Panc1 (cell line): ENCODE results near the gene VSX2. TPM values are rescaled to one million over a fixed set of nuclear protein-coding genes. Genes with fewer than 3 reads are reported as not detected.

ENCODE experiments used
- ATAC-seq: fragments of 200-7000 bp; cut with Tn5 transposase; 2 replicates; pipeline ENCODE4 v1.9.1; 2020; ENCODE audit warnings: mild to moderate bottlenecking, moderate library complexity
- BruUV-seq: library from RNA; stranded (reverse); fragments of 400-500 nt; replicated peaks from 2 replicates; lab custom pipeline; 2021; lab: Mats Ljungman, UMichigan
- CTCF ChIA-PET: fragments of 300-600 bp; sonication (Branson Sonifier 250); formaldehyde crosslinking; loops from one replicate; lab custom pipeline; 2022; ENCODE audit warnings: antibody characterized with exemption; lab: Charles Lee
- POLR2A ChIA-PET: fragments of 300-600 bp; sonication (Branson Sonifier 250); formaldehyde crosslinking; loops from one replicate; lab custom pipeline; 2022; ENCODE audit warnings: antibody characterized with exemption; lab: Charles Lee
- DNase-seq: peaks from one replicate; pipeline ENCODE4 v3.0.0-alpha.2; 2010; ENCODE audit warnings: low read depth, low spot score
- H3K27ac ChIP-seq: 2 replicates; pipeline ENCODE4 v1.5.1; 2011; ENCODE audit warnings: mild to moderate bottlenecking, low read length, inconsistent platforms
- H3K27me3 ChIP-seq: fragments of 200-500 bp; sonication (Bioruptor generic); 2 replicates; pipeline ENCODE4 v1.6.0; 2014; ENCODE audit warnings: low read length, inconsistent platforms; ENCODE audit not compliant: control insufficient read depth, insufficient read depth
- H3K36me3 ChIP-seq: fragments of 200-500 bp; sonication (Bioruptor generic); 2 replicates; pipeline ENCODE4 v1.5.1; 2014; ENCODE audit warnings: inconsistent platforms, mild to moderate bottlenecking, low read length, moderate library complexity; ENCODE audit not compliant: control insufficient read depth, insufficient read depth
- H3K4me1 ChIP-seq: 2 replicates; pipeline ENCODE4 v1.5.1; 2011; ENCODE audit warnings: inconsistent platforms, mild to moderate bottlenecking, low read length, moderate library complexity; ENCODE audit not compliant: control insufficient read depth, insufficient read depth
- H3K4me3 ChIP-seq, 2 experiments: 2 replicates each; pipeline ENCODE4 v1.5.1; 2011 to 2012; ENCODE audit warnings: low read depth in 2 of 2, low read length in 2 of 2, mild to moderate bottlenecking in 2 of 2, inconsistent platforms in 1 of 2, moderate library complexity in 1 of 2
- H3K9me3 ChIP-seq: fragments of 200-500 bp; sonication (Bioruptor generic); 2 replicates; pipeline ENCODE4 v1.5.1; 2014; ENCODE audit warnings: low read depth, mild to moderate bottlenecking, inconsistent platforms, low read length, moderate library complexity; ENCODE audit not compliant: control insufficient read depth, insufficient read depth
- CTCF ChIP-seq: fragments of 450-650 bp; IDR thresholded peaks from 2 replicates; pipeline ENCODE4 v1.5.1; 2017; ENCODE audit warnings: mild to moderate bottlenecking
- POLR2AphosphoS5 ChIP-seq: IDR thresholded peaks from 2 replicates; pipeline ENCODE4 v1.6.1; 2012; ENCODE audit warnings: mild to moderate bottlenecking, low read depth, low read length, moderate library complexity
- REST ChIP-seq, 2 experiments: IDR thresholded peaks; 2 replicates each; pipeline ENCODE4 v1.6.1; 2011 to 2012; ENCODE audit warnings: low read depth in 2 of 2, control low read depth in 1 of 2, low read length in 1 of 2, mild to moderate bottlenecking in 1 of 2, moderate library complexity in 1 of 2; ENCODE audit not compliant: insufficient read depth in 1 of 2
- SIN3A ChIP-seq: IDR thresholded peaks from 2 replicates; pipeline ENCODE4 v1.6.1; 2012; ENCODE audit warnings: low read depth, mild to moderate bottlenecking, low read length, moderate library complexity, borderline replicate concordance; ENCODE audit not compliant: insufficient read depth
- TCF7L2 ChIP-seq: IDR thresholded peaks from 2 replicates; pipeline ENCODE4 v1.6.1; 2011; ENCODE audit warnings: mild to moderate bottlenecking, low read depth, low read length, inconsistent platforms
- in situ Hi-C: cut with HindIII; loops from 2 replicates; pipeline ENCODE4 v1.10.0; 2016; ENCODE audit warnings: low sequenced_read_pairs, low pct_unique_long_range_greater_than_20kb
- intact Hi-C: fragments of 100-400 bp; cut with micrococcal nuclease; formaldehyde crosslinking; loops from one replicate; pipeline ENCODE4 v1.10.0; 2022; ENCODE audit not compliant: unreplicated experiment
- total RNA-seq: library from RNA; stranded (reverse); gene quantifications from one replicate; pipeline ENCODE4 v1.2.1, GENCODE V29; 2021; ENCODE audit not compliant: unreplicated experiment

VSX2 gene
- total RNA-seq, 1 experiment from 2014 or later: not detected

DNA sequence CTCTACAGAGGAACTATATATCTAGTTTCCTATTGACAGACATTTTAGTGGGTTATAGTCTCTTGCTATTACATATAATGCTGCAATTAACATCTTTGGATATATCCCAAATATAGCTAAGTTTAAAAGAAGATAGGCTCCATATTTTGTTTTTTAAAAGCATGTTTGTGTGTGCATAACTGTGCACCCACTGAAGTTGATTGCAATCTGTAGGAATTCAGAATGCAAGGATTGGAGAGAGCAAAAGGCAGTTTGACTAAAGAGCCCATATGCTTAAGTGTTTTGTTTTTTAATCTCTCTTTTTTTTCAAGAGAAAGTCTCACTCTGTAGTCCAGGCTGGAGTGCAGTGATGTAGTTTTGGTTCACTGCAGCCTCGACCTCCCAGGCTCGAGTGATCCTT lies 72.9 kb downstream of the VSX2 start:
- DNase-seq: no peak
- Histone ChIP-seq H3K27me3 (no peaks in the 10 kb centered on the region), H3K36me3 (no peaks in the 10 kb centered on the region), H3K27ac (no peak overlapping the region), H3K4me1 (no peaks in the 10 kb centered on the region), H3K4me3 (no peak overlapping the region), H3K9me3 (no peaks in the 10 kb centered on the region)
- no peak for ATAC-seq
- in situ Hi-C loops: no loop called here
- TF ChIP-seq REST (IDR thresholded peaks at IDR 0.05; ENCODE audit: insufficient read depth in 1 of 2, low read depth in 2 of 2, low read length in 1 of 2): no peak
- no peak for TF ChIP-seq CTCF
- no peak for TF ChIP-seq SIN3A
- TF ChIP-seq POLR2AphosphoS5: no peak
- TF ChIP-seq TCF7L2: no peak
- intact Hi-C loops: no loop called here
- CTCF ChIA-PET: interaction anchor here (0.7 kb wide), 1 partner anchor 38 kb away, joined by 6 read pairs; no protein-coding TSS in a partner anchor
- no TSS peak for BruUV-seq
- POLR2A ChIA-PET: interaction anchor here (0.7 kb wide), 1 partner anchor 32 kb away, joined by 5 read pairs; no protein-coding TSS in a partner anchor

Other genes with a start within 250 kb of the VSX2 start
- gene ENTPD5, start 220.2 kb upstream of the VSX2 start, total RNA-seq: 13.0 TPM
- 1.9 TPM for gene BBOF1, start 220.1 kb upstream of the VSX2 start, total RNA-seq
- 2.1 TPM for gene ALDH6A1, start 155.0 kb upstream of the VSX2 start, total RNA-seq
- gene LIN52, start 154.5 kb upstream of the VSX2 start, total RNA-seq: 6.7 TPM
- 24.4 TPM for gene ABCD4, start 63.5 kb downstream of the VSX2 start, total RNA-seq
- not detected for gene VRTN, start 109.0 kb downstream of the VSX2 start, total RNA-seq
- not detected for gene SYNDIG1L, start 186.8 kb downstream of the VSX2 start, total RNA-seq